Activated T-cell treated with anti-CD3 and anti-CD28 coated beads, Interleukin-2, amount 50 U/mL, for 4 hours (primary cell): Measurements from ENCODE around the gene MYEF2. TPM values are rescaled to one million over a fixed set of nuclear protein-coding genes. Genes with fewer than 3 reads are reported as not detected.

Source experiments
- ATAC-seq, 2 donors: fragments of 200-7000 bp; cut with Tn5 transposase; one replicate each; pipeline ENCODE4 v1.10.0; 2021
- DNase-seq: peaks from one replicate; pipeline ENCODE4 v3.0.0-alpha.2; 2020
- H3K27me3 Mint-ChIP-seq: one replicate; pipeline ENCODE4 v1.8.0; 2021; ENCODE audit warnings: low read depth, mixed read lengths
- H3K36me3 Mint-ChIP-seq: one replicate; pipeline ENCODE4 v1.8.0; 2022; ENCODE audit warnings: mixed read lengths; ENCODE audit not compliant: insufficient read depth
- H3K4me1 Mint-ChIP-seq: one replicate; pipeline ENCODE4 v1.8.0; 2021; ENCODE audit warnings: low read depth, mixed read lengths
- H3K4me3 Mint-ChIP-seq: one replicate; pipeline ENCODE4 v1.8.0; 2021; ENCODE audit warnings: mild to moderate bottlenecking, moderate library complexity, mixed read lengths
- H3K9me3 Mint-ChIP-seq: one replicate; pipeline ENCODE4 v1.8.0; 2021; ENCODE audit warnings: mixed read lengths
- total RNA-seq, 3 donors: library from RNA; stranded (reverse); gene quantifications; one replicate each; pipeline ENCODE4 v1.2.1, GENCODE V29; 2021

The MYEF2 gene
- total RNA-seq, 3 donors from 2014 or later = 6.3 to 8.4 (median 7.6) TPM

GRCh38 chr15:48120745-48121144, 57.4 kb downstream of the MYEF2 start, which contains the start of gene SLC24A5:
Gene SLC24A5 (plus strand): TSS chr15:48120990. CDS start chr15:48121045, 55 bp downstream.
- Mint-ChIP-seq H3K4me1 (no peaks in the 10 kb centered on the region), H3K27me3 (peaks cover 2% of the 10 kb centered on the region), H3K4me3 (no peak within 1 kb of the TSS), H3K9me3 (peaks cover 5% of the 10 kb centered on the region), H3K36me3 (no peaks in the 10 kb centered on the region)
- DNase-seq (no peak), ATAC-seq (no peak)

GRCh38 chr15:48119277-48119676, 58.8 kb downstream of the MYEF2 start:
- peaks cover 7% of the 10 kb centered on the region for H3K27me3 Mint-ChIP-seq
- H3K4me3 Mint-ChIP-seq = no peak overlapping the region
- DNase-seq (no peak), ATAC-seq (no peak)
- no peaks in the 10 kb centered on the region for H3K4me1 Mint-ChIP-seq
- H3K9me3 Mint-ChIP-seq = peaks cover 5% of the 10 kb centered on the region
- H3K36me3 Mint-ChIP-seq = no peaks in the 10 kb centered on the region

GRCh38 chr15:48112242-48112641, 65.9 kb downstream of the MYEF2 start:
- Mint-ChIP-seq H3K4me3 (no peak overlapping the region), H3K36me3 (no peaks in the 10 kb centered on the region), H3K4me1 (no peaks in the 10 kb centered on the region), H3K9me3 (no peaks in the 10 kb centered on the region), H3K27me3 (peaks cover 10% of the 10 kb centered on the region)
- no peak for ATAC-seq
- no peak for DNase-seq

GRCh38 chr15:48109856-48110531, 68.1 kb downstream of the MYEF2 start:
- Mint-ChIP-seq H3K27me3 (peaks cover 18% of the 10 kb centered on the region), H3K9me3 (no peaks in the 10 kb centered on the region), H3K4me3 (no peak overlapping the region), H3K4me1 (no peaks in the 10 kb centered on the region), H3K36me3 (no peaks in the 10 kb centered on the region)
- no peak for ATAC-seq
- DNase-seq = no peak

- DNase-seq (no peak), ATAC-seq (no peak)
- H3K36me3 Mint-ChIP-seq = no peaks in the 10 kb centered on the region
- peaks cover 14% of the 10 kb centered on the region for H3K27me3 Mint-ChIP-seq
- H3K9me3 Mint-ChIP-seq = no peaks in the 10 kb centered on the region
- no peaks in the 10 kb centered on the region for H3K4me1 Mint-ChIP-seq
- no peak overlapping the region for H3K4me3 Mint-ChIP-seq
Observed at GRCh38 chr15:48109212-48109611, 68.9 kb downstream of the MYEF2 start.

GRCh38 chr15:48105936-48106335, 72.2 kb downstream of the MYEF2 start:
- peaks cover 21% of the 10 kb centered on the region for H3K27me3 Mint-ChIP-seq
- no peak for ATAC-seq
- no peak overlapping the region for H3K4me3 Mint-ChIP-seq
- no peak for DNase-seq
- H3K36me3 Mint-ChIP-seq = no peaks in the 10 kb centered on the region
- no peaks in the 10 kb centered on the region for H3K9me3 Mint-ChIP-seq
- H3K4me1 Mint-ChIP-seq = no peaks in the 10 kb centered on the region

- Mint-ChIP-seq H3K27me3 (peaks cover 24% of the 10 kb centered on the region), H3K4me3 (no peak overlapping the region), H3K9me3 (no peaks in the 10 kb centered on the region), H3K36me3 (no peaks in the 10 kb centered on the region), H3K4me1 (no peaks in the 10 kb centered on the region)
- no peak for DNase-seq
- ATAC-seq = no peak
Observed at GRCh38 chr15:48103647-48104046, 74.4 kb downstream of the MYEF2 start.

GRCh38 chr15:48102167-48102566, 75.9 kb downstream of the MYEF2 start:
- no peaks in the 10 kb centered on the region for H3K9me3 Mint-ChIP-seq
- peaks cover 23% of the 10 kb centered on the region for H3K27me3 Mint-ChIP-seq
- H3K4me3 Mint-ChIP-seq = no peak overlapping the region
- no peaks in the 10 kb centered on the region for H3K4me1 Mint-ChIP-seq
- no peaks in the 10 kb centered on the region for H3K36me3 Mint-ChIP-seq
- ATAC-seq (no peak), DNase-seq (no peak)

- no peaks in the 10 kb centered on the region for H3K9me3 Mint-ChIP-seq
Observed at GRCh38 chr15:48101376-48101961, 76.6 kb downstream of the MYEF2 start.

GRCh38 chr15:48097264-48097663, 80.8 kb downstream of the MYEF2 start:
- Mint-ChIP-seq H3K36me3 (no peaks in the 10 kb centered on the region), H3K9me3 (no peaks in the 10 kb centered on the region), H3K4me1 (no peaks in the 10 kb centered on the region), H3K4me3 (no peak overlapping the region), H3K27me3 (peaks cover 8% of the 10 kb centered on the region)
- no peak for ATAC-seq
- DNase-seq = no peak

More at GRCh38 chr15:48101376-48101961, 76.6 kb downstream of the MYEF2 start:
- Mint-ChIP-seq H3K4me3 (no peak overlapping the region), H3K36me3 (no peaks in the 10 kb centered on the region), H3K27me3 (peaks cover 18% of the 10 kb centered on the region), H3K4me1 (no peaks in the 10 kb centered on the region)
- DNase-seq = no peak
- no peak for ATAC-seq

- Mint-ChIP-seq H3K4me1 (no peaks in the 10 kb centered on the region), H3K9me3 (no peaks in the 10 kb centered on the region), H3K27me3 (peaks cover 8% of the 10 kb centered on the region), H3K36me3 (no peaks in the 10 kb centered on the region), H3K4me3 (no peak overlapping the region)
- ATAC-seq (no peak), DNase-seq (no peak)
Observed at GRCh38 chr15:48096813-48097212, 81.3 kb downstream of the MYEF2 start.

- ATAC-seq (no peak), DNase-seq (no peak)
- H3K36me3 Mint-ChIP-seq = no peaks in the 10 kb centered on the region
- no peak overlapping the region for H3K4me3 Mint-ChIP-seq
- peaks cover 6% of the 10 kb centered on the region for H3K27me3 Mint-ChIP-seq
- no peaks in the 10 kb centered on the region for H3K9me3 Mint-ChIP-seq
- no peaks in the 10 kb centered on the region for H3K4me1 Mint-ChIP-seq
Observed at GRCh38 chr15:48096355-48096786, 81.7 kb downstream of the MYEF2 start.

GRCh38 chr15:48091522-48091921, 86.6 kb downstream of the MYEF2 start:
- Mint-ChIP-seq H3K4me3 (no peak overlapping the region), H3K36me3 (no peaks in the 10 kb centered on the region), H3K4me1 (no peaks in the 10 kb centered on the region), H3K9me3 (no peaks in the 10 kb centered on the region), H3K27me3 (peaks cover 2% of the 10 kb centered on the region)
- ATAC-seq (no peak), DNase-seq (no peak)

- H3K9me3 Mint-ChIP-seq = no peaks in the 10 kb centered on the region
- H3K4me3 Mint-ChIP-seq = no peak overlapping the region
- DNase-seq (no peak), ATAC-seq (no peak)
- no peaks in the 10 kb centered on the region for H3K4me1 Mint-ChIP-seq
- H3K36me3 Mint-ChIP-seq = no peaks in the 10 kb centered on the region
- peaks cover 2% of the 10 kb centered on the region for H3K27me3 Mint-ChIP-seq
Observed at GRCh38 chr15:48090666-48091065, 87.4 kb downstream of the MYEF2 start.

- Mint-ChIP-seq H3K9me3 (no peaks in the 10 kb centered on the region), H3K4me1 (no peaks in the 10 kb centered on the region), H3K4me3 (no peak overlapping the region), H3K36me3 (no peaks in the 10 kb centered on the region), H3K27me3 (peaks cover 2% of the 10 kb centered on the region)
- DNase-seq (no peak), ATAC-seq (no peak)
Observed at GRCh38 chr15:48090115-48090514, 88.0 kb downstream of the MYEF2 start.
